ENCODE data around the gene ADA. TPM values are rescaled to one million over a fixed set of nuclear protein-coding genes. Genes with fewer than 3 reads are reported as not detected.
"Not testable (repeated sequence)": the region's sequence is repeated elsewhere in the genome, so short reads cannot be mapped to it uniquely, and the experiment has no call there.

Gene ADA
- total RNA-seq, 1 donor from 2014 or later: 177 TPM

- Mint-ChIP-seq H3K4me3 (ENCODE audit: unreplicated experiment) (no peak overlapping the region), H3K36me3 (ENCODE audit: unreplicated experiment) (no peaks in the 10 kb centered on the region), H3K9me3 (ENCODE audit: unreplicated experiment) (no peaks in the 10 kb centered on the region), H3K4me1 (ENCODE audit: unreplicated experiment) (peaks cover 4% of the 10 kb centered on the region), H3K27ac (ENCODE audit: unreplicated experiment) (no peak overlapping the region), H3K27me3 (ENCODE audit: unreplicated experiment) (no peaks in the 10 kb centered on the region)
- DNase-seq (ENCODE audit: extremely low spot score, unreplicated experiment): no peak
- TF ChIP-seq, protein P1, sequence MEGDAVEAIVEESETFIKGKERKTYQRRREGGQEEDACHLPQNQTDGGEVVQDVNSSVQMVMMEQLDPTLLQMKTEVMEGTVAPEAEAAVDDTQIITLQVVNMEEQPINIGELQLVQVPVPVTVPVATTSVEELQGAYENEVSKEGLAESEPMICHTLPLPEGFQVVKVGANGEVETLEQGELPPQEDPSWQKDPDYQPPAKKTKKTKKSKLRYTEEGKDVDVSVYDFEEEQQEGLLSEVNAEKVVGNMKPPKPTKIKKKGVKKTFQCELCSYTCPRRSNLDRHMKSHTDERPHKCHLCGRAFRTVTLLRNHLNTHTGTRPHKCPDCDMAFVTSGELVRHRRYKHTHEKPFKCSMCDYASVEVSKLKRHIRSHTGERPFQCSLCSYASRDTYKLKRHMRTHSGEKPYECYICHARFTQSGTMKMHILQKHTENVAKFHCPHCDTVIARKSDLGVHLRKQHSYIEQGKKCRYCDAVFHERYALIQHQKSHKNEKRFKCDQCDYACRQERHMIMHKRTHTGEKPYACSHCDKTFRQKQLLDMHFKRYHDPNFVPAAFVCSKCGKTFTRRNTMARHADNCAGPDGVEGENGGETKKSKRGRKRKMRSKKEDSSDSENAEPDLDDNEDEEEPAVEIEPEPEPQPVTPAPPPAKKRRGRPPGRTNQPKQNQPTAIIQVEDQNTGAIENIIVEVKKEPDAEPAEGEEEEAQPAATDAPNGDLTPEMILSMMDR (IDR thresholded peaks at IDR 0.05): no peak
Observed at GRCh38 chr20:44678242-44678641, 26.7 kb upstream of the ADA start.

DNA sequence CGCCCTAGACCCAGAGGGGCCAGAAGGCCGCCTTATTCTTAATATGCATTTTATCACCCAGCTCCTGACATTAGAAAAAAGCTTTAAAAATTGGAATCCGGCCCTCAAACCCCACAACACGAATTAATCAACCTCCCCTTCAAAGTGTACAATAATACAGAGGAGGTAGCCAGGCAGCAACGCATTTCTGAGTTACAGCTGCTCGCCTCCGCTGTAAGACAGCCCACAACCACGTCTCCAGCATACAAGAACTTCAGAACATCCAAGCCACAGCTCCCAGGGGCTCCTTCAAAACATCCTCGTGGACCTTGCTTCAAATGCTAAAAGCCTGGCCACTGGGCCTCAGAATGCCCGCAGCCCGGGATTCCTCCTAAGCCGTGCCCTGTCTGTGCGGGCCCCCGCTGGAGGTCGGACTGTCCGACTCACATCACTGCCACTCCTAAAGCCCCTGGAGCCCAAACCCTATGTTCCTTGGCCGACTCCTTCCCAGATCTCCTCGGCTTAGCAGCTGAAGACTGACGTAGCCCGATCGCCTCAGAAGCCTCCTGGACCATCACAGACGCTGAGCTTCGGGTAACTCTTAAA, 20.9 kb upstream of the ADA start:
- H3K9me3 Mint-ChIP-seq (ENCODE audit: unreplicated experiment); H3K36me3 Mint-ChIP-seq (ENCODE audit: unreplicated experiment); H3K27me3 Mint-ChIP-seq (ENCODE audit: unreplicated experiment); DNase-seq (ENCODE audit: extremely low spot score, unreplicated experiment); H3K4me1 Mint-ChIP-seq (ENCODE audit: unreplicated experiment); H3K4me3 Mint-ChIP-seq (ENCODE audit: unreplicated experiment); H3K27ac Mint-ChIP-seq (ENCODE audit: unreplicated experiment): not testable (repeated sequence)

DNA sequence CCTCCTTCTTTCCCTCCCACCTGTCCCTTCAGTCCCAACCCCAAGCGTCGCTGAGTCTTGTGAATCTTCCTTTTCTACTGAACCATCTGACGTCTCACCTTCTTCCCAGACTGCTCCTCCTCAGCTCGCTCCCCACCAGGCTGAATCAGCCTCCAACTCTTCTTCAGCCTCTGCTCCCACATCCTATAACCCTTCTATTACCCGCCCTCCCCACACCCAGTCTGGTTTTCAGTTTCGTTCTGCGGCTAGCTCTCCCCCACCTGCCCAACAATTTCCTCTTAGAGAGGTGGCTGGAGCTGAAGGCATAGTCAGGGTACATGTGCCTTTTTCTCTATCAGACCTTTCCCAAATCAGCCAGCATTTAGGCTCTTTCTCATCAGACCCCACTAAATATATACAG, 20.0 kb upstream of the ADA start:
- H3K36me3 Mint-ChIP-seq (ENCODE audit: unreplicated experiment); H3K27ac Mint-ChIP-seq (ENCODE audit: unreplicated experiment); DNase-seq (ENCODE audit: extremely low spot score, unreplicated experiment); H3K4me3 Mint-ChIP-seq (ENCODE audit: unreplicated experiment); H3K4me1 Mint-ChIP-seq (ENCODE audit: unreplicated experiment); H3K9me3 Mint-ChIP-seq (ENCODE audit: unreplicated experiment); H3K27me3 Mint-ChIP-seq (ENCODE audit: unreplicated experiment): not testable (repeated sequence)

GRCh38 chr20:44670851-44671250, 19.4 kb upstream of the ADA start:
- not testable (repeated sequence) for H3K36me3 Mint-ChIP-seq (ENCODE audit: unreplicated experiment); H3K4me3 Mint-ChIP-seq (ENCODE audit: unreplicated experiment); DNase-seq (ENCODE audit: extremely low spot score, unreplicated experiment); H3K4me1 Mint-ChIP-seq (ENCODE audit: unreplicated experiment); H3K9me3 Mint-ChIP-seq (ENCODE audit: unreplicated experiment); H3K27me3 Mint-ChIP-seq (ENCODE audit: unreplicated experiment); H3K27ac Mint-ChIP-seq (ENCODE audit: unreplicated experiment)

GRCh38 chr20:44666066-44666465, 14.6 kb upstream of the ADA start:
- no peaks in the 10 kb centered on the region for H3K36me3 Mint-ChIP-seq (ENCODE audit: unreplicated experiment)
- H3K4me3 Mint-ChIP-seq (ENCODE audit: unreplicated experiment): no peak overlapping the region
- peaks cover 6% of the 10 kb centered on the region for H3K4me1 Mint-ChIP-seq (ENCODE audit: unreplicated experiment)
- no peak for DNase-seq (ENCODE audit: extremely low spot score, unreplicated experiment)
- H3K27ac Mint-ChIP-seq (ENCODE audit: unreplicated experiment): no peak overlapping the region
- H3K27me3 Mint-ChIP-seq (ENCODE audit: unreplicated experiment): peaks cover 16% of the 10 kb centered on the region
- no peaks in the 10 kb centered on the region for H3K9me3 Mint-ChIP-seq (ENCODE audit: unreplicated experiment)
- TF ChIP-seq, protein P1 (IDR thresholded peaks at IDR 0.05): no peak

DNA sequence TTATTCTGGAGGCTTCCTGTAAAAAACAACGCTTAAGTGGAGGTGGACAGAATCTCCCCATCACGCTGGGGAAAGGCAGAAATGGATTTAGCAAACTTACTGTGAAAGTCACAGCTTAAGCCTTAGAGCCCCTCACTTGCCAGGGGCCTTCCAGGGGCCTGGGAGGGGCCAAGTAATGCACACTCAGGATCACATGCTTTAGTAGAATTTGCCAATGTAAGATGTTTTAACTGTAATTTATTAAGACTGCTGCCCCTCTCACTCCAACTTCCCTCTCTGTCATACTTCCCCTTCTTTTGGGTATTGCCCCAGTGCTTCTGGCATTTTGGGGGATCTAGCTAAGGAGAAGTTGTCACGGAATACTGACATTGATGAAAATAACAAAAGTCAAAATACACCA, 12.6 kb upstream of the ADA start:
- Mint-ChIP-seq H3K36me3 (ENCODE audit: unreplicated experiment) (no peaks in the 10 kb centered on the region), H3K4me3 (ENCODE audit: unreplicated experiment) (no peak overlapping the region), H3K4me1 (ENCODE audit: unreplicated experiment) (peaks cover 2% of the 10 kb centered on the region), H3K27me3 (ENCODE audit: unreplicated experiment) (peaks cover 15% of the 10 kb centered on the region), H3K27ac (ENCODE audit: unreplicated experiment) (no peak overlapping the region), H3K9me3 (ENCODE audit: unreplicated experiment) (no peaks in the 10 kb centered on the region)
- DNase-seq (ENCODE audit: extremely low spot score, unreplicated experiment): no peak
- TF ChIP-seq, protein P1 (IDR thresholded peaks at IDR 0.05): no peak

DNA sequence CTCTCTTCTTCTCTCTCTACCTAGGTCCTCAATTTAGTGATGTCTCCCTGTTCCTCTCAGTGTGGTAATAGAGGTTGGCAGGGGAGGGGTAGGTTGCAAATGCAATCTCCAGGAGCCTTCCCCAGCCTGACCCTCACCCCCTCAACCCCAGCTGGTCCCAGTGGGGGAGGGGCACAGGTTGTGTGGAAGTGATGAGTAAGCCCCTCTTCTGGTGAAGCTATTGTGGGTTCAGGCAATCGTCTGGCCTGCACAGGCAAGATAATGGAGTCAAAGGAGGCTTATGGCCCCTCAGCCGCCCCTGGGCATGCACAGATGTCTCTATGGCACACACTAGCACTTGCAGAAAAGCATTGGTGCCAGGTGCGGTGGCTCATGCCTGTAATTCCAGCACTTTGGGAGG, 10.8 kb upstream of the ADA start:
- Mint-ChIP-seq H3K4me1 (ENCODE audit: unreplicated experiment) (peaks cover 2% of the 10 kb centered on the region), H3K27ac (ENCODE audit: unreplicated experiment) (no peak overlapping the region), H3K4me3 (ENCODE audit: unreplicated experiment) (no peak overlapping the region), H3K9me3 (ENCODE audit: unreplicated experiment) (no peaks in the 10 kb centered on the region), H3K27me3 (ENCODE audit: unreplicated experiment) (peaks cover 15% of the 10 kb centered on the region), H3K36me3 (ENCODE audit: unreplicated experiment) (no peaks in the 10 kb centered on the region)
- TF ChIP-seq, protein P1 (IDR thresholded peaks at IDR 0.05): no peak
- DNase-seq (ENCODE audit: extremely low spot score, unreplicated experiment): no peak
